NCI-H2196 (cell line): ENCODE measurements around the gene RMI2.

Experiments
- DNase-seq: peaks from one replicate; lab custom pipeline; 2025; ENCODE audit not compliant: unreplicated experiment; lab: John Stamatoyannopoulos, UW

Gene RMI2

GRCh38 chr16:11396241-11397048 is 51.2 kb downstream of the RMI2 start:
- peak; percentile 90 for DNase-seq

- no peak for DNase-seq
Observed at GRCh38 chr16:11398136-11398535, 52.9 kb downstream of the RMI2 start.

GRCh38 chr16:11398851-11399250 is 53.6 kb downstream of the RMI2 start:
- no peak for DNase-seq

- no peak for DNase-seq
Observed at GRCh38 chr16:11399261-11399831, 54.1 kb downstream of the RMI2 start.

- no peak for DNase-seq
Observed at GRCh38 chr16:11400076-11400475, 54.8 kb downstream of the RMI2 start.
